Esophagus squamous epithelium (tissue), 5 donors: ENCODE results near the gene MERTK. TPM values are rescaled to one million over a fixed set of nuclear protein-coding genes. Genes with fewer than 3 reads are reported as not detected.

Experiments
- DNase-seq: peaks from one replicate; lab custom pipeline; 2025; lab: John Stamatoyannopoulos, UW
- H3K27ac ChIP-seq, 4 donors: fragments of 200-600 bp; sonication (generic); one replicate each; pipeline ENCODE4 v1.5.1; 2016 to 2019; ENCODE audit warnings: mild to moderate bottlenecking in 1 of 4
- H3K27me3 ChIP-seq, 4 donors: fragments of 200-600 bp; sonication (generic); 1 replicate in 3 of 4; 2 replicates in 1 of 4; pipeline versions ENCODE4 v1.5.1 to v1.6.0; 2017 to 2021; ENCODE audit warnings: antibody characterized with exemption in 1 of 4
- H3K36me3 ChIP-seq, 3 donors: fragments of 200-600 bp; sonication (generic); one replicate each; pipeline ENCODE4 v1.5.1; 2016 to 2019
- H3K4me1 ChIP-seq, 3 donors: fragments of 200-600 bp; sonication (generic); one replicate each; pipeline ENCODE4 v1.5.1; 2017 to 2019
- H3K4me3 ChIP-seq, 4 donors: fragments of 200-600 bp; sonication (generic); 1 replicate in 3 of 4; 2 replicates in 1 of 4; pipeline ENCODE4 v1.5.1; 2016 to 2019; ENCODE audit warnings: mild to moderate bottlenecking in 2 of 4, moderate library complexity in 1 of 4
- H3K9me3 ChIP-seq, 3 donors: fragments of 200-600 bp; sonication (generic); one replicate each; pipeline ENCODE4 v1.5.1; 2016 to 2019
- CTCF ChIP-seq, 6 experiments: fragments of 450-650 bp in 4 of 6; fragments of 200-600 bp in 2 of 6; sonication (generic) in 2 of 6; IDR thresholded peaks; one replicate each; pipeline ENCODE4 v1.5.1; 2016 to 2019; ENCODE audit warnings: antibody characterized with exemption in 6 of 6, mild to moderate bottlenecking in 4 of 6, moderate library complexity in 4 of 6
- POLR2A ChIP-seq, 4 donors: fragments of 450-650 bp; IDR thresholded peaks; one replicate each; pipeline ENCODE4 v1.6.1; 2017; ENCODE audit warnings: antibody characterized with exemption in 4 of 4, mild to moderate bottlenecking in 4 of 4, moderate library complexity in 3 of 4
- WGBS, 2 donors: methylation state at CpG; one replicate each; pipeline ENCODE4 v1.1.5; 2018; 5-methylcytosine and 5-hydroxymethylcytosine counted together
- intact Hi-C: fragments of 100-400 bp; cut with DNase I; formaldehyde crosslinking; loops from one replicate; pipeline ENCODE4 v1.15.0; 2022
- total RNA-seq, 4 donors: library from RNA; depleted of rRNA; stranded (reverse); fragments of >200 nt; gene quantifications; one replicate each; pipeline ENCODE4 v1.1.0, GENCODE V29; 2016
- donor health status: DM: yes; HTN: yes; CAD: no.

Gene MERTK
- total RNA-seq, 4 donors from 2014 or later, result 1.7 to 13.7 (median 7.0) TPM

GRCh38 chr2:111981666-111982065, 83.3 kb downstream of the MERTK start:
- intact Hi-C loops, result no loop called here
- Histone ChIP-seq H3K4me1 (peaks cover 0 to 27% (median 3%) of the 10 kb centered on the region in 3 donors), H3K36me3 (peaks cover 0 to 43% (median 0%) of the 10 kb centered on the region in 3 donors), H3K27ac (no peak overlapping the region), H3K4me3 (no peak overlapping the region), H3K27me3 (no peaks in the 10 kb centered on the region), H3K9me3 (no peaks in the 10 kb centered on the region)
- DNase-seq, result no peak
- TF ChIP-seq CTCF (IDR thresholded peaks at IDR 0.05), result no peak
- no peak for TF ChIP-seq POLR2A (IDR thresholded peaks at IDR 0.05)
- 94 to 98% methylated on average over 2 of the region's 2 CpGs for WGBS, 2 donors

DNA sequence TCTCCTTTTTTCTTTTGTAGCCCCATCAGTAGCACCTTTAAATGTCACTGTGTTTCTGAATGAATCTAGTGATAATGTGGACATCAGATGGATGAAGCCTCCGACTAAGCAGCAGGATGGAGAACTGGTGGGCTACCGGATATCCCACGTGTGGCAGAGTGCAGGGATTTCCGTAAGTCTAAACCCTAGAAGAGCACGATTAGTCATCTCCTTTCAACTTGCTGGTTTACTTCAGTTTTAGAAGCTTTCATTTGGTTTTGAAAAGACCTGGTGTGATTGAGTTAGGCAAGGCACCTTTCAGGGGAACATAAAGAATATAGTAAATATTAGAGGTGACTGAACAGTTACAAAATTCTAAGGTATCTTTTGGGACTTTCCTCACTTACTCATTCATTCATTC, 84.4 kb downstream of the MERTK start:
- WGBS, 2 donors, result 66 to 91% methylated on average over 5 of the region's 5 CpGs
- H3K4me1 ChIP-seq, result peaks cover 0 to 30% (median 5%) of the 10 kb centered on the region in 3 donors
- no peak overlapping the region for H3K27ac ChIP-seq
- H3K4me3 ChIP-seq, result no peak overlapping the region
- DNase-seq, result no peak
- H3K9me3 ChIP-seq, result no peaks in the 10 kb centered on the region
- intact Hi-C loops, result no loop called here
- no peak for TF ChIP-seq POLR2A (IDR thresholded peaks at IDR 0.05)
- no peak for TF ChIP-seq CTCF (IDR thresholded peaks at IDR 0.05)
- no peaks in the 10 kb centered on the region for H3K27me3 ChIP-seq
- peaks cover 0 to 43% (median 0%) of the 10 kb centered on the region in 3 donors for H3K36me3 ChIP-seq

- Histone ChIP-seq H3K4me1 (peaks cover 0 to 30% (median 5%) of the 10 kb centered on the region in 3 donors), H3K4me3 (no peak overlapping the region), H3K9me3 (no peaks in the 10 kb centered on the region), H3K36me3 (peaks cover 0 to 51% (median 0%) of the 10 kb centered on the region in 3 donors), H3K27ac (peak overlapping the region in 1 of 4 donors; percentile 59), H3K27me3 (no peaks in the 10 kb centered on the region)
- DNase-seq, result no peak
- TF ChIP-seq POLR2A (IDR thresholded peaks at IDR 0.05), result no peak
- no peak for TF ChIP-seq CTCF (IDR thresholded peaks at IDR 0.05)
- WGBS, 2 donors, result 54 to 100% methylated on average over 2 to 4 of the region's 8 CpGs
- intact Hi-C loops, result no loop called here
Measured at GRCh38 chr2:111983478-111984212, 85.2 kb downstream of the MERTK start.

- H3K9me3 ChIP-seq, result no peaks in the 10 kb centered on the region
- H3K4me1 ChIP-seq, result peaks cover 0 to 30% (median 5%) of the 10 kb centered on the region in 3 donors
- no peak overlapping the region for H3K4me3 ChIP-seq
- intact Hi-C loops, result no loop called here
- H3K27ac ChIP-seq, result peak overlapping the region in 1 of 4 donors; percentile 59
- DNase-seq, result no peak
- peaks cover 0 to 53% (median 0%) of the 10 kb centered on the region in 3 donors for H3K36me3 ChIP-seq
- no peaks in the 10 kb centered on the region for H3K27me3 ChIP-seq
- TF ChIP-seq POLR2A (IDR thresholded peaks at IDR 0.05), result no peak
- TF ChIP-seq CTCF (IDR thresholded peaks at IDR 0.05), result no peak
- 71 to 83% methylated on average over 4 of the region's 4 CpGs for WGBS, 2 donors
Measured at GRCh38 chr2:111984213-111984604, 85.8 kb downstream of the MERTK start.

DNA sequence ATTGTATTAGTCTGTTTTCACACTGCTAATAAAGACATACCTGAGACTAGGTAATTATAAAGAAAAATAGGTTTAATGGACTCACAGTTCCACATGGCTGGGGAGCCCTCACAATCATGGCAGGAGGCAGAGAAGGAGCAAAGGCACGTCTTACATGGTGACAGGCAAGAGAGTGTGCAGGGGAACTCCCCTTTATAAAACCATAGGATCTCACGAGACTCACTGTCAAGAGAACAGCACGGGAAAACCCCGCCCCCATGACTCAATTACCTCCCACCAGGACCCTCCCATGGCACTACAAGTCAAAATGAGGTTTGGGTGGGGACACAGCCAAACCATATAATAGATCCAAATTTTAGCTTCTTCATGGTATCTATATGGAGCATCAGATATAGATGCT, 87.1 kb downstream of the MERTK start:
- H3K9me3 ChIP-seq, result no peaks in the 10 kb centered on the region
- H3K4me3 ChIP-seq, result no peak overlapping the region
- peaks cover 0 to 30% (median 5%) of the 10 kb centered on the region in 3 donors for H3K4me1 ChIP-seq
- peaks cover 0 to 53% (median 0%) of the 10 kb centered on the region in 3 donors for H3K36me3 ChIP-seq
- WGBS, 2 donors, result 54 to 77% methylated on average over 4 of the region's 4 CpGs
- no peak overlapping the region for H3K27ac ChIP-seq
- no peaks in the 10 kb centered on the region for H3K27me3 ChIP-seq
- no peak for TF ChIP-seq CTCF (IDR thresholded peaks at IDR 0.05)
- TF ChIP-seq POLR2A (IDR thresholded peaks at IDR 0.05), result no peak
- intact Hi-C loops, result no loop called here
- DNase-seq, result no peak
